Mucosa of descending colon (tissue), 3 donors: ENCODE measurements around the gene ADIPOR2. TPM values are rescaled to one million over a fixed set of nuclear protein-coding genes. Genes with fewer than 3 reads are reported as not detected.

Experiments used
- ATAC-seq: fragments of 200-7000 bp; cut with Tn5 transposase; one replicate; pipeline ENCODE4 v1.9.1; 2020; ENCODE audit warnings: mild to moderate bottlenecking, moderate library complexity
- DNase-seq, 3 donors: peaks; one replicate each; pipeline ENCODE4 v3.0.0-alpha.2; 2020
- H3K36me3 ChIP-seq: fragments of 200-600 bp; one replicate; pipeline ENCODE4 v1.8.0; 2021; ENCODE audit warnings: low read depth, mild to moderate bottlenecking
- H3K4me1 ChIP-seq: fragments of 200-600 bp; one replicate; pipeline ENCODE4 v1.8.0; 2021; ENCODE audit warnings: low read depth, mild to moderate bottlenecking
- H3K4me3 ChIP-seq: fragments of 200-600 bp; one replicate; pipeline ENCODE4 v1.8.0; 2021; ENCODE audit warnings: mild to moderate bottlenecking
- H3K9me3 ChIP-seq: fragments of 200-600 bp; one replicate; pipeline ENCODE4 v1.8.0; 2021; ENCODE audit warnings: mild to moderate bottlenecking
- intact Hi-C, 2 donors: fragments of 100-400 bp; cut with DNase I in 1 of 2; cut with micrococcal nuclease in 1 of 2; formaldehyde crosslinking; loops; one replicate each; pipeline versions ENCODE4 v1.11.0 to v1.11.1; 2022; cut with DNase I, micrococcal nuclease
- total RNA-seq, 3 donors: library from RNA; stranded (reverse); fragmentation: NEBNext Ultra II Directional in 2 of 3; extraction: Animal tissue kit (Norgen Biotek cat#: 25700) in 2 of 3; gene quantifications; one replicate each; pipeline versions ENCODE4 v1.2.1 to v1.2.4, GENCODE V29; 2021 to 2023
- TF ChIP-seq, protein P1 (sequence below): fragments of 200-600 bp; IDR thresholded peaks from one replicate; pipeline ENCODE4 v1.8.0; 2022; ENCODE audit warnings: antibody characterized with exemption, mild to moderate bottlenecking
- donor health status: DM: no; HTN: no; CAD: no; lungs with moderate emphysema.
- donor health status: DM: no; HTN: no; CAD: no.
- donor health status: DM: no; HTN: yes; CAD: no.

Gene ADIPOR2
- total RNA-seq, 3 donors from 2014 or later, result 76.1 to 119 (median 98.5) TPM

DNA sequence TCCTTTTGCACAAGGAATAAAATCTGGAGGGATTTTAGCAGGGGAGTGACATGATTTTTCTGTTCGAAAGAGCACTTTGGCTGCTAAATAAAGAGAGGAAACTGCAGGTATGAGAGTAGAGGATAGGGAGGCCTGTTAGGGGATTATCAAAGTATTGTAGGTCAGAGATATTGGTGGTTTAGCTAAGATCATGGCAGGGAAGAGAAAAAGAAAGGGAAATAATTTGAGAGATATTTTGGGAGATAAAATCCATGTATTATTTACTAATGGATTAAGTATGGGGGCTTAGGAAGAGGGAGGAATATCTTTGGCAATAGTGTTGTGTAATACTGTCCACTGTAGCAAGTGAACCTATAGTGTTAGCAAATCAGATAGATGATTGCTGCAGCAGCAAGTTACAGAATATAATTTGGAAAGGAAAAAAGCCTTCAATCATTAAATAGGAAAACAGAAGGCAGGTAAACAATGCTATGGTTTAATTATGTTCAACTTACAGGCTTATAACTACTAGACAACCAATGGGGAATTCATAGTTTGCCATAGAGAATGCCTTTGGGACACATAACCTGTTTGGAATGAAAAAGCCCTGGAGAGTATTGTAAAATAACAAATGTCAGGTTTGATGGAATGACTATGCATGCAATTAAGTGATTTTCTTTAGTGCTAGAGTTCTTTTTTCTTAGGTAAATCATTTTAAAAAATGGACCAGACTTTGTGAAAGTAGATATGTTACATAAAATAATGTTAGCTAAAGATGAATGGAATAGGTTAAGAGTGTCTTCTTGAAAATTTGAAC, 50.5 kb downstream of the ADIPOR2 start:
- DNase-seq, result no peak
- no peak for ATAC-seq
- Histone ChIP-seq H3K4me3 (no peak overlapping the region), H3K4me1 (peaks cover 18% of the 10 kb centered on the region), H3K9me3 (no peaks in the 10 kb centered on the region), H3K36me3 (no peaks in the 10 kb centered on the region)
- TF ChIP-seq, protein P1, sequence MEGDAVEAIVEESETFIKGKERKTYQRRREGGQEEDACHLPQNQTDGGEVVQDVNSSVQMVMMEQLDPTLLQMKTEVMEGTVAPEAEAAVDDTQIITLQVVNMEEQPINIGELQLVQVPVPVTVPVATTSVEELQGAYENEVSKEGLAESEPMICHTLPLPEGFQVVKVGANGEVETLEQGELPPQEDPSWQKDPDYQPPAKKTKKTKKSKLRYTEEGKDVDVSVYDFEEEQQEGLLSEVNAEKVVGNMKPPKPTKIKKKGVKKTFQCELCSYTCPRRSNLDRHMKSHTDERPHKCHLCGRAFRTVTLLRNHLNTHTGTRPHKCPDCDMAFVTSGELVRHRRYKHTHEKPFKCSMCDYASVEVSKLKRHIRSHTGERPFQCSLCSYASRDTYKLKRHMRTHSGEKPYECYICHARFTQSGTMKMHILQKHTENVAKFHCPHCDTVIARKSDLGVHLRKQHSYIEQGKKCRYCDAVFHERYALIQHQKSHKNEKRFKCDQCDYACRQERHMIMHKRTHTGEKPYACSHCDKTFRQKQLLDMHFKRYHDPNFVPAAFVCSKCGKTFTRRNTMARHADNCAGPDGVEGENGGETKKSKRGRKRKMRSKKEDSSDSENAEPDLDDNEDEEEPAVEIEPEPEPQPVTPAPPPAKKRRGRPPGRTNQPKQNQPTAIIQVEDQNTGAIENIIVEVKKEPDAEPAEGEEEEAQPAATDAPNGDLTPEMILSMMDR, result no peak
- intact Hi-C loops, result no loop called here

DNA sequence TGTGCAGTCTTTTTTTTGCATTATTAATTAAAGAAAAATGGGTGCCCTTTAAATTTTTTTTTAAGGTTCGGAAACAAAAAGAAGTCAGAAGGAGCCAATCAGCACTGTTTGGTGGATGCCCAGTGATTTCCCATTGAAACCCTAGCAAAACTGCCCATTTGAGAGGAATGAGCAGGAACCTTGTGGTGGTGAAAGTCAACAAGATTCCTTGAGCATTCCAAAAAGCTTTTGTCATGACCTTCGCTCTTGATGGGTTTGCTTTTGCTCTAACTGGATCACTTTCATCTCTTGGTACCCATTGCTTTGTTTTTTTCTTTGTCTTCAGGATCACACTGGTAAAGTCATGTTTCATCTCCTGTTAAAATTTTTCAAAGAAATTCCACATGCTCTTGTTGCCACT, 54.1 kb downstream of the ADIPOR2 start:
- intact Hi-C loops, result no loop called here
- TF ChIP-seq, protein P1, result no peak
- ATAC-seq, result no peak

DNA sequence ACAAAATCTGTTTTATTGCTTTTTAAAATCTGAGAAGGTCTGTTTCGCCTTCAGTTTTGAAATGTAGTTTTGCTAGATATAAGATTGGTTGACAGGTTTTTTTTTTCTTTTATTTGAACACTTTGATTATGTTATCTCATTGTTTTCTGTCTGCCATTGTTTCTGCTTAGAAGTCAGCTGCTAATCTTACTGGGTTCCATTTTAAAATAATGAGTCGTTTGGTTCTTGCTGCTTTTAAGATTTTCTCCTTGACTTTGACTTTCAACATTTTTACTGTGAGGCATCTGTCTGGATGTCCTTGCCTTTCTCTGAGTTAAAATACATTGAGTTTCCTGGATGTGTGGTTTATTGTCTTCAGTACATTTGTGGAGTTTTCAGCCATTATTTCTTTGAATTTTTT, 56.7 kb downstream of the ADIPOR2 start:
- H3K9me3 ChIP-seq, result peaks cover 10% of the 10 kb centered on the region
- intact Hi-C loops, result no loop called here
- H3K4me1 ChIP-seq, result no peaks in the 10 kb centered on the region
- H3K36me3 ChIP-seq, result no peaks in the 10 kb centered on the region
- H3K4me3 ChIP-seq, result no peak overlapping the region
- DNase-seq (no peak), ATAC-seq (no peak)
- TF ChIP-seq, protein P1, result no peak

More for the DNA sequence above, 54.1 kb downstream of the ADIPOR2 start:
- H3K4me1 ChIP-seq, result peaks cover 6% of the 10 kb centered on the region
- H3K36me3 ChIP-seq, result no peaks in the 10 kb centered on the region
- no peak overlapping the region for H3K4me3 ChIP-seq
- DNase-seq, result no peak
- peaks cover 10% of the 10 kb centered on the region for H3K9me3 ChIP-seq

DNA sequence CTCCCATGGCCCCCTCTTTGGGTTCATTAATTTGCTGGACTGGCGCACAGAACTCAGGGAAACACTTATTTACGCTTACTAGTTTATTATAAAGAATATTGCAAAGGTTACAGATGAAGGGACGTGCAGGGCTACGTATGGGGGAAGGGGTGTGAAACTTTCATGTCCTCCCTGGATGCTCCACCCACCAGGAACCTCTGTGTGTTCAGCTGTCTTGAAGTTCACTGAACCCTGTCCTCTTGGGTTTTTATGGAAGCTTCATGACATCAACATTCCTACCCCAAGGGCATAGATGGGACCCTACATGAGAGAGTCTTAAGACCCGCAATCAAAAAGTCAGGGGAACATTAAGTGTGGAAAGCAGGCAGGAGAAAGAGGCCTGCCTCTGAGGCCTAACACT, 58.1 kb downstream of the ADIPOR2 start:
- intact Hi-C loops, result no loop called here

DNA sequence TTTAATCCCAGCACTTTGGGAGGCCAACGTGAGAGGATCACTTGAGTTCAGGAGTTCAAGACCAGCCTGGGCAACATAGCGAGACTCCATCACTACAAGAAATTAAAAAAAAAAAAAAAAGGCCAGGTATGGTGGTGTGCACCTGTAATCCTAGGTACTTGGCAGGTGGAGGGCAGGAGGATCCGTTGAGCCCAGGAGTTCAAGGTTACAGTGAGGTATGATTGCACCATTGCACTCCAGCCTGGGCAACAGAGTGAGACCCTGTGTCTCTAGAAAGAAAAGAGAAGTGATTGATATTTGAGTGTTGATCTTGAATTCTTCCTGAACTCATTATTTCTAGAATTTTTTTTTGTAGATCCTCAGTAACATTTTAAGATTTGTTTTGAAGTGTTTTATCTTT, 59.4 kb downstream of the ADIPOR2 start:
- intact Hi-C loops, result no loop called here
- no peaks in the 10 kb centered on the region for H3K4me1 ChIP-seq
- no peak overlapping the region for H3K4me3 ChIP-seq
- TF ChIP-seq, protein P1, result no peak
- ATAC-seq, result no peak
- no peak for DNase-seq
- no peaks in the 10 kb centered on the region for H3K36me3 ChIP-seq
- peaks cover 10% of the 10 kb centered on the region for H3K9me3 ChIP-seq

More for the DNA sequence above, 58.1 kb downstream of the ADIPOR2 start:
- TF ChIP-seq, protein P1, result no peak
- Histone ChIP-seq H3K4me1 (no peaks in the 10 kb centered on the region), H3K9me3 (peaks cover 10% of the 10 kb centered on the region), H3K36me3 (no peaks in the 10 kb centered on the region), H3K4me3 (no peak overlapping the region)
- DNase-seq, result no peak
- no peak for ATAC-seq
